Psoas muscle (tissue), 8 donors: Measurements from ENCODE around the gene NOS2. TPM values are rescaled to one million over a fixed set of nuclear protein-coding genes. Genes with fewer than 3 reads are reported as not detected.
"Not testable (repeated sequence)": the region's sequence is repeated elsewhere in the genome, so short reads cannot be mapped to it uniquely, and the experiment has no call there.

Experiments used
- ATAC-seq, 4 donors: fragments of 200-7000 bp; cut with Tn5 transposase; one replicate each; pipeline ENCODE4 v1.9.1; 2020; ENCODE audit warnings: moderate library complexity in 3 of 4, mild to moderate bottlenecking in 2 of 4
- DNase-seq, 2 donors: peaks; one replicate each; pipeline ENCODE4 v3.0.0-alpha.2; 2020
- H3K27ac ChIP-seq: fragments of 200-600 bp; one replicate; pipeline ENCODE4 v1.8.0; 2022
- H3K27me3 ChIP-seq, 3 donors: fragments of 200-600 bp in 1 of 3; one replicate each; pipeline versions ENCODE4 v1.6.1 to v1.8.0; 2013 to 2022; ENCODE audit warnings: low read length in 2 of 3, mild to moderate bottlenecking in 2 of 3, moderate library complexity in 1 of 3; ENCODE audit not compliant: insufficient read depth in 3 of 3
- H3K36me3 ChIP-seq, 2 donors: fragments of 200-600 bp in 1 of 2; one replicate each; pipeline versions ENCODE4 v1.6.1 to v1.8.0; 2013 to 2022; ENCODE audit warnings: low read depth in 1 of 2, mild to moderate bottlenecking in 1 of 2, moderate library complexity in 1 of 2; ENCODE audit not compliant: insufficient read depth in 1 of 2
- H3K4me1 ChIP-seq: fragments of 200-600 bp; one replicate; pipeline ENCODE4 v1.8.0; 2022
- H3K4me3 ChIP-seq: fragments of 200-600 bp; one replicate; pipeline ENCODE4 v1.8.0; 2022; ENCODE audit warnings: mild to moderate bottlenecking
- H3K9me3 ChIP-seq: fragments of 200-600 bp; one replicate; pipeline ENCODE4 v1.8.0; 2022
- WGBS, 3 donors: extraction: QIAGEN DNeasy Blood & Tissue Kit; methylation state at CpG; one replicate each; pipeline versions ENCODE4 v1.1.6 to v1.1.7; 2013; 5-methylcytosine and 5-hydroxymethylcytosine counted together
- intact Hi-C, 2 donors: fragments of 100-400 bp; cut with DNase I; formaldehyde crosslinking; loops; one replicate each; pipeline versions ENCODE4 v1.11.0 to v1.14.2; 2022
- polyA plus RNA-seq, 3 donors: library from polyadenylated mRNA; stranded (reverse); fragments of 200-250 nt; gene quantifications; one replicate each; pipeline ENCODE4 v1.2.3, GENCODE V29; 2013
- total RNA-seq, 4 donors: library from RNA; stranded (reverse); fragmentation: NEBNext Ultra II Directional in 2 of 4; extraction: Animal tissue kit (Norgen Biotek cat#: 25700) in 2 of 4; gene quantifications; one replicate each; pipeline versions ENCODE4 v1.2.1 to v1.2.4, GENCODE V29; 2021 to 2023
- TF ChIP-seq, protein P1 (sequence below): fragments of 200-600 bp; IDR thresholded peaks from one replicate; pipeline ENCODE4 v1.8.0; 2022; ENCODE audit warnings: antibody characterized with exemption
- donor health status: healthy with polysubstance abuse.
- donor health status: DM: no; HTN: no; CAD: no; lungs with moderate emphysema.
- donor health status: Bipolar disorder and iron deficiency.
- donor health status: healthy.
- donor health status: DM: yes; HTN: yes; CAD: no.
- donor health status: DM: no; HTN: no; CAD: no.
- donor health status: DM: no; HTN: no; CAD: no.
- donor health status: DM: yes; HTN: yes; CAD: no.

Gene NOS2
- total and polyA plus RNA-seq, 7 donors = 0.06 to 0.79 (median 0.14) TPM

DNA sequence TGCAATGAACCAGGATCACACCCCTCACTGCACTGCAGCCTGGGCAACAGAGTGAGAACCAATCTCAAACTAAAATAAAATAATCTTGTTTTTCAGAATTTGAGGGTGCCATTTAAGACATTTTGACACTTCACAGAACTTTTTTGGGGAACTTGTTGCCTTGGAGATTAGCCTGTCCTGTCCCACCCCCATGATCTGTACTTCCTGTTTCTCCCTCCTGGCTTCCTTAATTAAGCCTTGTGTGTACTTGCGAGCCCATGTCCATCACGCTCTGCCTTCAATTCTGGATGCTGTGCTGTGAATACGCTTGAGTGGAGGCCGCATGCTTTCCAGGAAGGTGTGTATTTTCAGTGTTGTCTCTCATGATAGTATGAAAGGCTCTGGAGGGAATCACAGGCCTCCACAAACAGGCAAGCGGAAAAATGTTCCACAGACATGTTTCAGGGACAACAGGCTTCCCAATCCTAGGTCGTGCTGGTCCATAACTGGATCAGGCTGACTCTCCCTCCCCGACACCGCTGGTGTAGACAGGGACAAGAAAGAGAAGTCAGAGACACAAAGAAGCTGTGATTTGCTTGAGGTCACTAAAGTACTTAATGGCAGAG, 56.9 kb downstream of the NOS2 start:
- H3K9me3 ChIP-seq = no peaks in the 10 kb centered on the region
- no peaks in the 10 kb centered on the region for H3K36me3 ChIP-seq
- H3K27ac ChIP-seq = no peak overlapping the region
- intact Hi-C loops = no loop called here
- TF ChIP-seq, protein P1, sequence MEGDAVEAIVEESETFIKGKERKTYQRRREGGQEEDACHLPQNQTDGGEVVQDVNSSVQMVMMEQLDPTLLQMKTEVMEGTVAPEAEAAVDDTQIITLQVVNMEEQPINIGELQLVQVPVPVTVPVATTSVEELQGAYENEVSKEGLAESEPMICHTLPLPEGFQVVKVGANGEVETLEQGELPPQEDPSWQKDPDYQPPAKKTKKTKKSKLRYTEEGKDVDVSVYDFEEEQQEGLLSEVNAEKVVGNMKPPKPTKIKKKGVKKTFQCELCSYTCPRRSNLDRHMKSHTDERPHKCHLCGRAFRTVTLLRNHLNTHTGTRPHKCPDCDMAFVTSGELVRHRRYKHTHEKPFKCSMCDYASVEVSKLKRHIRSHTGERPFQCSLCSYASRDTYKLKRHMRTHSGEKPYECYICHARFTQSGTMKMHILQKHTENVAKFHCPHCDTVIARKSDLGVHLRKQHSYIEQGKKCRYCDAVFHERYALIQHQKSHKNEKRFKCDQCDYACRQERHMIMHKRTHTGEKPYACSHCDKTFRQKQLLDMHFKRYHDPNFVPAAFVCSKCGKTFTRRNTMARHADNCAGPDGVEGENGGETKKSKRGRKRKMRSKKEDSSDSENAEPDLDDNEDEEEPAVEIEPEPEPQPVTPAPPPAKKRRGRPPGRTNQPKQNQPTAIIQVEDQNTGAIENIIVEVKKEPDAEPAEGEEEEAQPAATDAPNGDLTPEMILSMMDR = no peak
- ATAC-seq (no peak), DNase-seq (no peak)
- H3K27me3 ChIP-seq = no peaks in the 10 kb centered on the region
- 80 to 82% (median 80%) methylated on average over 8 of the region's 8 CpGs for WGBS, 3 donors
- H3K4me1 ChIP-seq = no peaks in the 10 kb centered on the region
- no peak overlapping the region for H3K4me3 ChIP-seq

DNA sequence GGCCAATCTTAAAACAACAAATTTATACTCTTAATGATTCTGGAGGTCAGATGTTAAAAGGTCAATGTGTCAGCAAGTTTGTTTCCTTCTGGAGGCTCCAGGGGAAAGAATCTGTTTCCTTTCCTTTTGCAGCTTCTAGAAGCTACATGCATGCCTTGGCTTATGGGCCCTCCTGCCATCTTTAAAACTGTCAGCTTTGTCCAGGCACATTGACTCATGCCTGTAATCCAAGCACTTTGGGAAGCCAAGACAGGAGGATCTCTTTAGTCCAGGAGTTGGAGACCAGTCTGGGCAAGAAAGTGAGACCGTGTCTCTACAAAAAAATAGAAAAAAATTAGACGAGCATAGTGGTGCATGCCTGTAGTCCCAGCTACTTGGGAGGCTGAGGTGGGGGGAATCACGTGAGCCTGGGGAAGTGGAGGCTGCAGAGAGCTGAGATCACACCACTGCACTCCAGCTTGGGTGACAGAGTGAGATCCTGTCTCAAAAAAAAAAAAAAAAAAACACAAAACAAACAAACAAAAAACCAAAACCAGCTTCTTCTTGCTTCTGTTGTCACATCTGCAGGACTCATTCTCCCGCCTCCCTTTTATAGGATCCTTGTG, 58.3 kb downstream of the NOS2 start:
- no peak overlapping the region for H3K4me3 ChIP-seq
- no peak overlapping the region for H3K27ac ChIP-seq
- 68 to 75% (median 75%) methylated on average over 4 of the region's 4 CpGs for WGBS, 3 donors
- no peaks in the 10 kb centered on the region for H3K9me3 ChIP-seq
- no peak for ATAC-seq
- H3K36me3 ChIP-seq = no peaks in the 10 kb centered on the region
- TF ChIP-seq, protein P1 = no peak
- no peaks in the 10 kb centered on the region for H3K27me3 ChIP-seq
- DNase-seq = no peak
- H3K4me1 ChIP-seq = no peaks in the 10 kb centered on the region
- intact Hi-C loops = no loop called here

DNA sequence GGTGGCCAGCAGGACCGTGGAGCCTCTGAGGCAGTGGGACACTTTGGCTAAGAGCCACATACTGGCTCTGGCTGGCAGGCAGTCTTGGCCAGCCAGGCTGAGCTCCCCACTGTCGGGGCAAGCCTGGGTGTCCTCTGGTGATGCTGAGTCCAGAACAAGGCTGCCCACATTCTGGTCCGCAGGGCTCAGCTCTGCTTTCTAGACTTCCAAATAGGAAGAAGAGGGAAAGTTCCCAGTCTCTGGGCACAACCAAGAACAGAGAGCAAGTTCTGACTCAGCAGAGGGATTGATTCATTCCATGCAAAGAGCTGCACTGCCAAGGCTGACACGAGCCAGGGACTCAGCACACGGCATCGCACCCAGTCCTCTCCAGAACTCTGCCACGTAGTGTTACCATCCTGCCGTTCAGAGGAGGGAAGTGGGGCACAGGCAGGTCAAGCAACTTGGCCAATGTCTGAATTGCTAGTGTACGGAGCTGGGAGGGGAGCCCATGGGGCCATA, 58.9 kb downstream of the NOS2 start:
- no peaks in the 10 kb centered on the region for H3K27me3 ChIP-seq
- intact Hi-C loops = no loop called here
- TF ChIP-seq, protein P1 = no peak
- no peaks in the 10 kb centered on the region for H3K9me3 ChIP-seq
- no peak for DNase-seq
- H3K27ac ChIP-seq = no peak overlapping the region
- H3K36me3 ChIP-seq = no peaks in the 10 kb centered on the region
- 11 to 20% (median 19%) methylated on average over 9 of the region's 9 CpGs for WGBS, 3 donors
- H3K4me1 ChIP-seq = no peaks in the 10 kb centered on the region
- H3K4me3 ChIP-seq = no peak overlapping the region
- ATAC-seq = no peak

DNA sequence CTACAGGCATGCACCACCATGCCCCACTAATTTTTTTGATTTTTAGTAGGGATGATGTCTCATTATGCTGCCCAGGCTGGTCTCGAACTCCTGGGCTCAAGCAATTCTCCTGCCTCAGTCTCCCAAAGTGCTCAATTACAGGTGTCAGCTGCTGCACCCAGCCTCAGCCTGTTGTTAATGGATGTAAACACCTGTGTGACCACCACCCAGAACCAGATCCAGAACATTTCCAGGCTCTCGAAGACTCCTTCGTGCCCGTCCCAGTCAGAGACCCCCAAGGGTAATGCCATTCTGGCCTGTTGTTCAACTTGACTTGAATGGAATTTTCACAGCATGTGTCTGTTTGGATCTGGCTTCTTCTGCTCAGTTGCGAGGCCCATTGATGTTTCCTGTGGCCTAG, 59.8 kb downstream of the NOS2 start:
- intact Hi-C loops, H3K4me1 ChIP-seq, ATAC-seq, H3K27ac ChIP-seq, H3K36me3 ChIP-seq, H3K4me3 ChIP-seq, DNase-seq, H3K9me3 ChIP-seq, H3K27me3 ChIP-seq: not testable (repeated sequence)
- WGBS, 3 donors = 69 to 89% (median 83%) methylated on average over 5 of the region's 5 CpGs

DNA sequence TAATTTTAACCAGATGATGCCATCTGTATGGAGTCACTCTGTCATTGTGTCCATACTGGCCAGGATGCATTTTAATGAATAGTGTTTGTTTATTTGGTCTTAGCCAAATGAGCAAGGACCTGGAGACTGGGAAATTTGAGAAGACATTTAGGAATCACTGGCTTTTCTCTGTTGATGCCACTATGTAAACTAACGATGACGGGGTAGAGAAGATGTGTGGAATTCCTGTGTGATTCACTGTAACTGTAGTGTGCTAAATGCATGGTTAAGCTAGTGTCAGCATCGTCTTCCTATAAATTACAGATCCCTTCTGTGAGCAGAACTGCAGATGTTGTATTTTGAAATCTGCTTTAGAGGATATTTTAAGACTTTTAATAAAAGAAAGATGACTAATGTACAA, 66.6 kb downstream of the NOS2 start:
- ATAC-seq (no peak), DNase-seq (no peak)
- no peaks in the 10 kb centered on the region for H3K9me3 ChIP-seq
- TF ChIP-seq, protein P1 = no peak
- H3K36me3 ChIP-seq = no peaks in the 10 kb centered on the region
- no peak overlapping the region for H3K27ac ChIP-seq
- intact Hi-C loops = no loop called here
- H3K4me1 ChIP-seq = no peaks in the 10 kb centered on the region
- 48 to 62% (median 51%) methylated on average over 3 of the region's 3 CpGs for WGBS, 3 donors
- no peaks in the 10 kb centered on the region for H3K27me3 ChIP-seq
- H3K4me3 ChIP-seq = no peak overlapping the region

DNA sequence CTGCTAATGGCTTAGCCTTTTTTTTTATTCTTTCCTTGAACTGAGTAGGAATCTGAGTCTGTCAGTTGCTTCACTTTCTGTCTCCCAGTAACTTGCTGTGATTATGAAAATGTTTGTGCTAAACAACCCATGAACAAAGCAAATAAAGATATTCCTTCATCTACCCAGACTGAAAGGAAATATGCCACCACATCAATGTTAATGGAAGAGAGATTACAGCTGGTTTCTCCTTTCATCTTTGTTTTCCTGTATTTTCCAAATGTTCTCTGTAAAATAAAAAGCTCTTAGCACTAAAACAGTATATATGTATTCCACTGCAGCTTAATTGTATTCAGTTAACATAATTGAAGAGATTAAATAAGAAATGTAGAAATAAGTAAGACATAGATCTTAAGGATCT, 67.6 kb downstream of the NOS2 start:
- DNase-seq, ATAC-seq, H3K27me3 ChIP-seq, H3K9me3 ChIP-seq, intact Hi-C loops, H3K36me3 ChIP-seq, H3K4me1 ChIP-seq, H3K27ac ChIP-seq, H3K4me3 ChIP-seq: not testable (repeated sequence)

DNA sequence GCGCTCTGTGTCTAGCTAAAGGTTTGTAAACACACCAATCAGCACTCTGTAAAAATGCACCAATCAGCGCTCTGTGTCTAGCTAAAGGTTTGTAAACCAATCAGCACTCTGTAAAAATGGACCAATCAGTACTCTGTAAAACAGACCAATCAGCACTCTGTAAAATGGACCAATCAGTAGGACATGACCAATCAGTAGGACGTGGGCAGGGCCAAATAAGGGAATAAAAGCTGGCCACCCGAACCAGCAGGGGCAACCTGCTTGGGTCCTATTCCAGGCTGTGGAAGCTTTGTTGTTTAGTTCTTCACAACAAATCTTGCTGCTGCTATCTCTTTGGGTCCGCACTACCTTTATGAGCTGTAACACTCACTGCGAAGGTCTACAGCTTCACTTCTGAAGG, 74.3 kb downstream of the NOS2 start:
- intact Hi-C loops, H3K4me3 ChIP-seq, H3K4me1 ChIP-seq, H3K36me3 ChIP-seq, H3K27ac ChIP-seq, ATAC-seq, H3K9me3 ChIP-seq, DNase-seq, H3K27me3 ChIP-seq: not testable (repeated sequence)
- 83 to 84% (median 83%) methylated on average over 6 of the region's 6 CpGs for WGBS, 3 donors
